ENCODE results near the gene ABCG1. TPM values are rescaled to one million over a fixed set of nuclear protein-coding genes. Genes with fewer than 3 reads are reported as not detected.

Gene ABCG1
- total RNA-seq, 2 experiments from 2014 or later = 16.7 to 17.3 TPM

GRCh38 chr21:42321845-42322244 lies 102.9 kb downstream of the ABCG1 start:
- intact Hi-C loops (cut with micrococcal nuclease; ENCODE audit: unreplicated experiment) = no loop called here
- Histone ChIP-seq H3K4me3 (ENCODE audit: low read depth, low read length, poor library complexity, severe bottlenecking) (no peak overlapping the region), H2AFZ (ENCODE audit: low read length) (no peak overlapping the region), H3K4me2 (ENCODE audit: low read length) (no peak overlapping the region), H3K27ac (ENCODE audit: low read depth, low read length, poor library complexity, severe bottlenecking) (no peak overlapping the region), H4K20me1 (ENCODE audit: insufficient read depth, low read length) (no peaks in the 10 kb centered on the region), H3K36me3 (ENCODE audit: insufficient read depth, low read length) (no peaks in the 10 kb centered on the region), H3K9me3 (ENCODE audit: low read length) (no peaks in the 10 kb centered on the region), H3K9me2 (ENCODE audit: insufficient read depth, low read length) (no peaks in the 10 kb centered on the region), H3K79me2 (ENCODE audit: insufficient read depth, low read depth, low read length) (no peaks in the 10 kb centered on the region), H3K4me1 (ENCODE audit: insufficient read depth, low read length, poor library complexity, severe bottlenecking) (peaks cover 10% of the 10 kb centered on the region)
- TF ChIP-seq EZH2phosphoT487 (IDR thresholded peaks at IDR 0.05; ENCODE audit: borderline replicate concordance, low read depth, low read length) (no peak), CTCF (conservative IDR thresholded peaks at IDR 0.05; ENCODE audit: low read length) (no peak)
- no TSS peak for BruUV-seq (replicated peaks)
- ChIA-PET POLR2A (no interaction called here), CTCF (ENCODE audit: unreplicated experiment) (no interaction called here)
- DNase-seq (ENCODE audit: low spot score) = no peak

GRCh38 chr21:42324896-42325295 lies 106.0 kb downstream of the ABCG1 start:
- Histone ChIP-seq H2AFZ (ENCODE audit: low read length) (no peak overlapping the region), H3K27ac (ENCODE audit: low read depth, low read length, poor library complexity, severe bottlenecking) (no peak overlapping the region), H3K79me2 (ENCODE audit: insufficient read depth, low read depth, low read length) (no peaks in the 10 kb centered on the region), H4K20me1 (ENCODE audit: insufficient read depth, low read length) (no peaks in the 10 kb centered on the region), H3K4me1 (ENCODE audit: insufficient read depth, low read length, poor library complexity, severe bottlenecking) (peaks cover 2% of the 10 kb centered on the region), H3K4me2 (ENCODE audit: low read length) (no peak overlapping the region), H3K36me3 (ENCODE audit: insufficient read depth, low read length) (no peaks in the 10 kb centered on the region), H3K9me2 (ENCODE audit: insufficient read depth, low read length) (no peaks in the 10 kb centered on the region), H3K9me3 (ENCODE audit: low read length) (peaks cover 4% of the 10 kb centered on the region; the same call in 1 of the 2 replicates), H3K4me3 (ENCODE audit: low read depth, low read length, poor library complexity, severe bottlenecking) (no peak overlapping the region)
- no TSS peak for BruUV-seq (replicated peaks)
- intact Hi-C loops (cut with micrococcal nuclease; ENCODE audit: unreplicated experiment) = no loop called here
- DNase-seq (ENCODE audit: low spot score) = no peak
- ChIA-PET POLR2A (no interaction called here), CTCF (ENCODE audit: unreplicated experiment) (no interaction called here)
- no peak for TF ChIP-seq CTCF (conservative IDR thresholded peaks at IDR 0.05; ENCODE audit: low read length)
- no peak for TF ChIP-seq EZH2phosphoT487 (IDR thresholded peaks at IDR 0.05; ENCODE audit: borderline replicate concordance, low read depth, low read length)

GRCh38 chr21:42330380-42331371 lies 111.7 kb downstream of the ABCG1 start:
- POLR2A ChIA-PET = no interaction called here

More at GRCh38 chr21:42330380-42331371, 111.7 kb downstream of the ABCG1 start:
- no peak for TF ChIP-seq EZH2phosphoT487 (IDR thresholded peaks at IDR 0.05; ENCODE audit: borderline replicate concordance, low read depth, low read length)
- no peak for TF ChIP-seq CTCF (conservative IDR thresholded peaks at IDR 0.05; ENCODE audit: low read length)
- Histone ChIP-seq H3K4me3 (ENCODE audit: low read depth, low read length, poor library complexity, severe bottlenecking) (no peak overlapping the region), H3K4me1 (ENCODE audit: insufficient read depth, low read length, poor library complexity, severe bottlenecking) (peaks cover 1% of the 10 kb centered on the region), H2AFZ (ENCODE audit: low read length) (no peak overlapping the region), H3K27ac (ENCODE audit: low read depth, low read length, poor library complexity, severe bottlenecking) (no peak overlapping the region), H3K36me3 (ENCODE audit: insufficient read depth, low read length) (no peaks in the 10 kb centered on the region), H3K9me2 (ENCODE audit: insufficient read depth, low read length) (no peaks in the 10 kb centered on the region), H4K20me1 (ENCODE audit: insufficient read depth, low read length) (no peaks in the 10 kb centered on the region), H3K79me2 (ENCODE audit: insufficient read depth, low read depth, low read length) (no peaks in the 10 kb centered on the region), H3K4me2 (ENCODE audit: low read length) (no peak overlapping the region), H3K9me3 (ENCODE audit: low read length) (peaks cover 15% of the 10 kb centered on the region; the same call in 1 of the 2 replicates)
- intact Hi-C loops (cut with micrococcal nuclease; ENCODE audit: unreplicated experiment) = no loop called here
- no peak for DNase-seq (ENCODE audit: low spot score)
- BruUV-seq (replicated peaks) = no TSS peak
- CTCF ChIA-PET (ENCODE audit: unreplicated experiment) = no interaction called here
